Neural cell (in vitro differentiated cells): ENCODE results near the gene KIF19.

Experiments
- EP300 ChIP-seq: fragments of 450-650 bp; conservative IDR thresholded peaks from 2 replicates; pipeline ENCODE4 v1.6.1; 2014; ENCODE audit warnings: antibody characterized with exemption, mild to moderate bottlenecking, moderate library complexity; ENCODE audit not compliant: poor library complexity, severe bottlenecking
- EZH2 ChIP-seq: fragments of 200-600, 300-800 bp; shearing (Covaris generic), sonication (generic); IDR thresholded peaks from 2 replicates; pipeline ENCODE4 v1.6.1; 2014; ENCODE audit warnings: antibody characterized with exemption, low read length, borderline replicate concordance, mild to moderate bottlenecking; ENCODE audit not compliant: insufficient read depth, poor library complexity, severe bottlenecking
- POLR2AphosphoS5 ChIP-seq: IDR thresholded peaks from 2 replicates; pipeline ENCODE4 v1.6.1; 2012
- SMC3 ChIP-seq: fragments of 450-650 bp; conservative IDR thresholded peaks from 2 replicates; pipeline ENCODE4 v1.6.1; 2014; ENCODE audit warnings: antibody characterized with exemption, mild to moderate bottlenecking, moderate library complexity; ENCODE audit not compliant: poor library complexity
- TAF1 ChIP-seq: IDR thresholded peaks from 2 replicates; pipeline ENCODE4 v1.6.1; 2012; ENCODE audit warnings: low read depth
- TF ChIP-seq, protein P1 (sequence below): fragments of 450-650 bp; IDR thresholded peaks from 2 replicates; pipeline ENCODE4 v1.5.1; 2014; ENCODE audit warnings: antibody characterized with exemption, mild to moderate bottlenecking, moderate library complexity; ENCODE audit not compliant: poor library complexity, severe bottlenecking

DNA sequence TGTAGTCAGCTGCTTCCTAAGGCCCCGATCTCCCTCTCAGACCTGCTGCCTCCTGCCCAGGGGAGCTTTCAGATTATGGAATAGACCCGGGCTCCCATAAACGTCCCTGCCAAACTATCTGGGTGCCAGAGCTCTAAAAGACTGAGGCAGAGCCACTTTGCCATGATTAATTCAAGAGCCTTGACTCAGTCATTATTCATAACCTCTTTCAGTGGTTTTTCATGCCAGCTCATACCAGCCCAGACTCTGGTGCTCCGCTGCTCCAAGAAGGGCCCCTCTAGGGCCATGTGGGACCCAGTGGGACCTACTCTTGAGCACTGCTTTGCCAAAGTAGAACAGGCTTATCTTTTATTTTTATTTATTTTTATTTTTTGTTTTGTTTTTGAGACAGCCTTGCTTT, 28.1 kb upstream of the KIF19 start:
- TF ChIP-seq, protein P1, sequence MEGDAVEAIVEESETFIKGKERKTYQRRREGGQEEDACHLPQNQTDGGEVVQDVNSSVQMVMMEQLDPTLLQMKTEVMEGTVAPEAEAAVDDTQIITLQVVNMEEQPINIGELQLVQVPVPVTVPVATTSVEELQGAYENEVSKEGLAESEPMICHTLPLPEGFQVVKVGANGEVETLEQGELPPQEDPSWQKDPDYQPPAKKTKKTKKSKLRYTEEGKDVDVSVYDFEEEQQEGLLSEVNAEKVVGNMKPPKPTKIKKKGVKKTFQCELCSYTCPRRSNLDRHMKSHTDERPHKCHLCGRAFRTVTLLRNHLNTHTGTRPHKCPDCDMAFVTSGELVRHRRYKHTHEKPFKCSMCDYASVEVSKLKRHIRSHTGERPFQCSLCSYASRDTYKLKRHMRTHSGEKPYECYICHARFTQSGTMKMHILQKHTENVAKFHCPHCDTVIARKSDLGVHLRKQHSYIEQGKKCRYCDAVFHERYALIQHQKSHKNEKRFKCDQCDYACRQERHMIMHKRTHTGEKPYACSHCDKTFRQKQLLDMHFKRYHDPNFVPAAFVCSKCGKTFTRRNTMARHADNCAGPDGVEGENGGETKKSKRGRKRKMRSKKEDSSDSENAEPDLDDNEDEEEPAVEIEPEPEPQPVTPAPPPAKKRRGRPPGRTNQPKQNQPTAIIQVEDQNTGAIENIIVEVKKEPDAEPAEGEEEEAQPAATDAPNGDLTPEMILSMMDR, result no peak
- no peak for TF ChIP-seq EZH2
- TF ChIP-seq EP300, result no peak
- TF ChIP-seq POLR2AphosphoS5, result no peak
- TF ChIP-seq TAF1, result no peak
- TF ChIP-seq SMC3, result no peak
